CD14-positive monocyte (primary cell): ENCODE results near the gene SYNPO2. TPM values are rescaled to one million over a fixed set of nuclear protein-coding genes. Genes with fewer than 3 reads are reported as not detected.
A peak's percentile ranks its signal among the peaks of the same experiment; 100 is the strongest.

ENCODE experiments used
- DNase-seq, 3 donors: peaks; one replicate each; pipeline ENCODE4 v3.0.0-alpha.2; 2011 to 2022
- H2AFZ ChIP-seq: 2 replicates; pipeline ENCODE4 v1.6.0; 2012; ENCODE audit warnings: mild to moderate bottlenecking, low read depth, low read length, inconsistent platforms; ENCODE audit not compliant: insufficient read depth, poor library complexity, severe bottlenecking
- H3K27ac ChIP-seq, 2 donors: 1 replicate in 1 of 2; 2 replicates in 1 of 2; pipeline ENCODE4 v1.5.1; 2012 to 2013; ENCODE audit warnings: low read length in 2 of 2, control low read depth in 1 of 2, inconsistent platforms in 1 of 2, low read depth in 1 of 2, mild to moderate bottlenecking in 1 of 2
- H3K27me3 ChIP-seq, 2 donors: one replicate each; pipeline versions ENCODE4 v1.6.0 to v1.6.1; 2011 to 2013; ENCODE audit warnings: low read length in 2 of 2; ENCODE audit not compliant: control insufficient read depth in 2 of 2, insufficient read depth in 2 of 2
- H3K36me3 ChIP-seq, 2 donors: replicated peaks in 1 of 2; 1 replicate in 1 of 2; 2 replicates in 1 of 2; pipeline versions ENCODE4 v1.5.1 to v1.6.1; 2012 to 2013; ENCODE audit warnings: low read length in 2 of 2, control low read depth in 1 of 2, inconsistent platforms in 1 of 2, mild to moderate bottlenecking in 1 of 2; ENCODE audit not compliant: insufficient read depth in 2 of 2, control insufficient read depth in 1 of 2
- H3K4me1 ChIP-seq, 2 donors: 1 replicate in 1 of 2; 2 replicates in 1 of 2; pipeline versions ENCODE4 v1.5.1 to v1.6.1; 2012 to 2013; ENCODE audit warnings: low read length in 2 of 2, control low read depth in 1 of 2, inconsistent platforms in 1 of 2, mild to moderate bottlenecking in 1 of 2, moderate library complexity in 1 of 2; ENCODE audit not compliant: insufficient read depth in 2 of 2, control insufficient read depth in 1 of 2
- H3K4me2 ChIP-seq: replicated peaks from 2 replicates; pipeline ENCODE3; 2012; ENCODE audit warnings: low read length, moderate library complexity, mild to moderate bottlenecking; ENCODE audit not compliant: poor library complexity, severe bottlenecking; ENCODE audit errors: extremely low read depth
- H3K4me3 ChIP-seq, 3 experiments: fragments of 200-600 bp in 1 of 3; sonication (generic) in 1 of 3; replicated peaks in 1 of 3; 1 replicate in 2 of 3; 2 replicates in 1 of 3; pipeline ENCODE4 v1.5.1; 2011 to 2013; ENCODE audit warnings: low read length in 3 of 3, mild to moderate bottlenecking in 3 of 3, control low read depth in 2 of 3, low read depth in 2 of 3, inconsistent platforms in 1 of 3, moderate library complexity in 1 of 3
- H3K79me2 ChIP-seq: 2 replicates; pipeline ENCODE4 v1.6.0; 2012; ENCODE audit warnings: mild to moderate bottlenecking, control low read depth, inconsistent platforms, low read length, moderate library complexity; ENCODE audit not compliant: insufficient read depth
- H3K9ac ChIP-seq: 2 replicates; pipeline ENCODE4 v1.6.0; 2017; ENCODE audit warnings: low read length, mild to moderate bottlenecking; ENCODE audit not compliant: insufficient read depth, poor library complexity, severe bottlenecking
- H3K9me3 ChIP-seq, 2 donors: replicated peaks in 1 of 2; 1 replicate in 1 of 2; 2 replicates in 1 of 2; pipeline versions ENCODE4 v1.5.1 to v1.6.1; 2012 to 2013; ENCODE audit warnings: low read length in 2 of 2, control low read depth in 1 of 2; ENCODE audit not compliant: control insufficient read depth in 1 of 2, insufficient read depth in 1 of 2
- H4K20me1 ChIP-seq: 2 replicates; pipeline ENCODE4 v1.6.0; 2012; ENCODE audit warnings: mild to moderate bottlenecking, low read length, control low read depth, moderate library complexity; ENCODE audit not compliant: insufficient read depth
- H3K27ac Mint-ChIP-seq, 7 donors: one replicate each; pipeline ENCODE4 v1.8.0; 2020; ENCODE audit warnings: mild to moderate bottlenecking in 7 of 7, mixed read lengths in 7 of 7, moderate library complexity in 6 of 7, inconsistent platforms in 2 of 7
- H3K27me3 Mint-ChIP-seq, 3 donors: one replicate each; pipeline ENCODE4 v1.8.0; 2021 to 2022; ENCODE audit warnings: low read depth in 3 of 3, mild to moderate bottlenecking in 3 of 3, mixed read lengths in 3 of 3, moderate library complexity in 3 of 3, inconsistent platforms in 1 of 3
- H3K36me3 Mint-ChIP-seq, 2 donors: one replicate each; pipeline ENCODE4 v1.8.0; 2020; ENCODE audit warnings: mixed read lengths in 2 of 2, inconsistent platforms in 1 of 2, mild to moderate bottlenecking in 1 of 2
- H3K4me1 Mint-ChIP-seq: one replicate; pipeline ENCODE4 v1.8.0; 2020; ENCODE audit warnings: mild to moderate bottlenecking, mixed read lengths
- H3K4me3 Mint-ChIP-seq, 2 donors: one replicate each; pipeline ENCODE4 v1.8.0; 2020; ENCODE audit warnings: mild to moderate bottlenecking in 2 of 2, mixed read lengths in 2 of 2, moderate library complexity in 1 of 2
- H3K9me3 Mint-ChIP-seq, 7 donors: one replicate each; pipeline ENCODE4 v1.8.0; 2020 to 2022; ENCODE audit warnings: mixed read lengths in 7 of 7, mild to moderate bottlenecking in 6 of 7, moderate library complexity in 6 of 7, inconsistent platforms in 2 of 7
- WGBS: methylation state at CpG from one replicate; pipeline ENCODE4 v1.1.5; 2013; ENCODE audit warnings: missing lambda C conversion rate; ENCODE audit not compliant: insufficient coverage; 5-methylcytosine and 5-hydroxymethylcytosine counted together
- intact Hi-C, 2 donors: fragments of 100-400 bp; cut with micrococcal nuclease; formaldehyde crosslinking; loops; one replicate each; pipeline versions ENCODE4 v1.15.0 to v1.15.1; 2023
- polyA plus RNA-seq, 3 donors: library from polyadenylated mRNA; depleted of rRNA in 1 of 3; unstranded in 2 of 3; stranded (reverse) in 1 of 3; fragments of 300-500 nt in 2 of 3; fragments of >200 nt in 1 of 3; fragmentation: Illumina TruSeq in 2 of 3; gene quantifications; 1 replicate in 2 of 3; 2 replicates in 1 of 3; pipeline ENCODE4 v1.2.3, GENCODE V29; 2012 to 2021
- TF ChIP-seq, protein P1 (sequence below): fragments of 200-600 bp; IDR thresholded peaks from one replicate; pipeline ENCODE4 v1.8.0; 2022; ENCODE audit warnings: antibody characterized with exemption, mild to moderate bottlenecking

Gene SYNPO2
- polyA plus RNA-seq, 3 donors, result 0.04 TPM; not detected in 2

DNA sequence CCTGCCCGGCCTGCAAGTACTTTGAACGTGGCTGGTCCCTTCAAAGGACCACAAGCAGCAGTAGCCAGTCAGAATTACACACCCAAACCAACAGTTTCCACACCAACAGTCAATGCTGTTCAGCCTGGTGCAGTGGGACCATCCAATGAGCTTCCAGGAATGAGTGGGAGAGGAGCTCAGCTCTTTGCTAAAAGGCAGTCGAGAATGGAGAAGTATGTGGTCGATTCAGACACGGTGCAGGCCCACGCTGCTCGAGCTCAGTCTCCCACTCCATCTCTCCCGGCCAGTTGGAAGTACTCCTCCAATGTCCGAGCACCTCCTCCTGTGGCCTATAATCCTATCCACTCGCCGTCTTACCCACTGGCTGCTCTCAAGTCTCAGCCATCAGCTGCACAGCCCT lies 142.6 kb downstream of the SYNPO2 start:
- Mint-ChIP-seq H3K4me3 (no peak overlapping the region), H3K27ac (peak overlapping the region in 3 of 7 donors; percentile 17 to 48 (median 36)), H3K9me3 (peaks cover 0 to 3% (median 0%) of the 10 kb centered on the region in 7 donors), H3K36me3 (peaks cover 0 to 3% of the 10 kb centered on the region in 2 donors), H3K27me3 (peaks cover 0 to 2% (median 0%) of the 10 kb centered on the region in 3 donors), H3K4me1 (peaks cover 13% of the 10 kb centered on the region)
- intact Hi-C loops, result loop anchor here in 1 of 2 donors (5.0 kb wide), 1 partner anchor 34 kb away; no protein-coding TSS in a partner anchor
- Histone ChIP-seq H3K27ac (no peak overlapping the region), H3K79me2 (no peaks in the 10 kb centered on the region), H3K9ac (no peak overlapping the region), H3K36me3 (no peaks in the 10 kb centered on the region), H3K4me2 (no peak overlapping the region), H4K20me1 (no peaks in the 10 kb centered on the region), H2AFZ (peak overlapping the region; percentile 42), H3K27me3 (no peaks in the 10 kb centered on the region), H3K4me3 (no peak overlapping the region), H3K4me1 (peaks cover 14 to 18% of the 10 kb centered on the region in 2 donors), H3K9me3 (no peaks in the 10 kb centered on the region)
- no peak for DNase-seq
- 85% methylated on average over 5 of the region's 11 CpGs for WGBS
- TF ChIP-seq, protein P1, sequence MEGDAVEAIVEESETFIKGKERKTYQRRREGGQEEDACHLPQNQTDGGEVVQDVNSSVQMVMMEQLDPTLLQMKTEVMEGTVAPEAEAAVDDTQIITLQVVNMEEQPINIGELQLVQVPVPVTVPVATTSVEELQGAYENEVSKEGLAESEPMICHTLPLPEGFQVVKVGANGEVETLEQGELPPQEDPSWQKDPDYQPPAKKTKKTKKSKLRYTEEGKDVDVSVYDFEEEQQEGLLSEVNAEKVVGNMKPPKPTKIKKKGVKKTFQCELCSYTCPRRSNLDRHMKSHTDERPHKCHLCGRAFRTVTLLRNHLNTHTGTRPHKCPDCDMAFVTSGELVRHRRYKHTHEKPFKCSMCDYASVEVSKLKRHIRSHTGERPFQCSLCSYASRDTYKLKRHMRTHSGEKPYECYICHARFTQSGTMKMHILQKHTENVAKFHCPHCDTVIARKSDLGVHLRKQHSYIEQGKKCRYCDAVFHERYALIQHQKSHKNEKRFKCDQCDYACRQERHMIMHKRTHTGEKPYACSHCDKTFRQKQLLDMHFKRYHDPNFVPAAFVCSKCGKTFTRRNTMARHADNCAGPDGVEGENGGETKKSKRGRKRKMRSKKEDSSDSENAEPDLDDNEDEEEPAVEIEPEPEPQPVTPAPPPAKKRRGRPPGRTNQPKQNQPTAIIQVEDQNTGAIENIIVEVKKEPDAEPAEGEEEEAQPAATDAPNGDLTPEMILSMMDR, result no peak

DNA sequence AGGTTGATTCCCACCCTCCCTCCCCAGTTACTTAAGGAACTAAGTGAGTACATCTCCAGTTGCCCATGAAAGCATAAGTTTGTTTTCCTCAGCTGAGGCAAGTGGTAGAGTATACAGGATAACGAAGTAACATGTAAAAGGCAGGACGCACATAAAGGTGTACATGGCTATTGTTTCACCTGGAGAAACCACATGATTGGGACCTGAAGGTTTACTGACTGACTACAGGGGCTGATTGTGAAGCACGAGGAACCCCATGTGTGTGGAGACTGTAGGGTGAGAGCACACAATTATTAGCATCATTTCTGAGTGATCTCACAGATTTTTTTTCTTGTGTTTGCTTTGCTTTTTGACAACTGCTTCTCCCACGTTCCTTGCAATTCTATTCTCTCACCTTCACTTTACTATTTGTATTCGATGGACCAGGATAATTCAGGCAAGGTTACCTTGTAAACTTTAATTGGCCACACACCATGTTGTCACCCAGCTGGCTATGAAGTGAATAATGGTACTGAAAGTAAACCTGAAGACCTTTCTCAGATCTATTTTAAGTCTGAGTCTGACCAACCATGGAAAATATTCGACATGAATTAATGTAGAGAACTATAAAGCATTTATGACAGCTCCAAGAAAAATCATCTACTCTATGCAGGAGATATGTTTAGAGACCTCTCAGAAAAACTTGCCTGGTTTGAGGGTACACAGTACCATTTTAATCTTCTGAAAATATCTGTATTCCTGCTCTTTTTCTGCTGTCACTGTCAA lies 144.4 kb downstream of the SYNPO2 start:
- Histone ChIP-seq H3K36me3 (no peaks in the 10 kb centered on the region), H3K4me1 (peaks cover 4 to 8% of the 10 kb centered on the region in 2 donors), H3K4me2 (no peak overlapping the region), H4K20me1 (no peaks in the 10 kb centered on the region), H3K27ac (no peak overlapping the region), H3K27me3 (no peaks in the 10 kb centered on the region), H3K79me2 (no peaks in the 10 kb centered on the region), H2AFZ (no peak overlapping the region), H3K9ac (no peak overlapping the region), H3K9me3 (no peaks in the 10 kb centered on the region), H3K4me3 (no peak overlapping the region)
- WGBS, result 90% methylated on average over 2 of the region's 6 CpGs
- no peak overlapping the region for H3K4me3 Mint-ChIP-seq
- peaks cover 0 to 2% (median 0%) of the 10 kb centered on the region in 3 donors for H3K27me3 Mint-ChIP-seq
- no peak overlapping the region for H3K27ac Mint-ChIP-seq
- peaks cover 0 to 3% (median 0%) of the 10 kb centered on the region in 7 donors for H3K9me3 Mint-ChIP-seq
- H3K36me3 Mint-ChIP-seq, result peaks cover 0 to 3% of the 10 kb centered on the region in 2 donors
- DNase-seq, result no peak
- TF ChIP-seq, protein P1, result no peak
- intact Hi-C loops, result loop anchor here in 1 of 2 donors (5.0 kb wide), 1 partner anchor 36 kb away; no protein-coding TSS in a partner anchor
- H3K4me1 Mint-ChIP-seq, result peaks cover 4% of the 10 kb centered on the region
